ENCODE results near the gene MYO5B.

DNA sequence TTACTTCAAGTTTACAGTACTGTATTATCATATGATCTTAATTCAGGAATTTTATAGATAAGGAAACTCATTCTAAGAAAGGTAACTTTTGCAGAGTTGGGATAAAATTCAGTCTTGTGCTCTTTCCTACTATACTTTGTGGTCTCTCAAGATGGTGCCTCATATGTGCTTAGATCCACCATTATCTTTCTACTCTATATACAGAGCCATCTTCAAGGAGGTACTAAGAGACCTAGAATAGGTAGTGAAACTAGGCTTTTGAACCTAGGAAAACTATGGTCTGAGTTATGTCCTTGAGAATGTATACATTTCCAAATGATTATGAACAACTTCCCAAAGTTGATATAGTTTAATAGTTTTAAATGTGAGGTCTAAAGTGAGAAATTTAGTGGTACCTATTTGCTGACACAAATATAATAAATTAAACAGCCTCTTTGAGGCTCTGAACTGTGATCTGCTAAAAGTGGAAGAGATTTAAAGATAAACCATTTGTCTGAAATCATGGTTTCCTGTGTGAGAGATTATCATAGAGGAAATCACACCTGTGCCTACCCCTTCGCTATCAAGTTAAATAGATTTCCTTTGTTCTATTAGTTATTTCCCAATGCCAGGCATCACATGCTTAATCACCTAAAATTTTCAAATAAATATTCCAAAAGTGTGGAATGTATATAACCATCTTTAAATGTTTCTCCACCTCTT is 408.8 kb downstream of the MYO5B start:
- TF ChIP-seq, protein P1, sequence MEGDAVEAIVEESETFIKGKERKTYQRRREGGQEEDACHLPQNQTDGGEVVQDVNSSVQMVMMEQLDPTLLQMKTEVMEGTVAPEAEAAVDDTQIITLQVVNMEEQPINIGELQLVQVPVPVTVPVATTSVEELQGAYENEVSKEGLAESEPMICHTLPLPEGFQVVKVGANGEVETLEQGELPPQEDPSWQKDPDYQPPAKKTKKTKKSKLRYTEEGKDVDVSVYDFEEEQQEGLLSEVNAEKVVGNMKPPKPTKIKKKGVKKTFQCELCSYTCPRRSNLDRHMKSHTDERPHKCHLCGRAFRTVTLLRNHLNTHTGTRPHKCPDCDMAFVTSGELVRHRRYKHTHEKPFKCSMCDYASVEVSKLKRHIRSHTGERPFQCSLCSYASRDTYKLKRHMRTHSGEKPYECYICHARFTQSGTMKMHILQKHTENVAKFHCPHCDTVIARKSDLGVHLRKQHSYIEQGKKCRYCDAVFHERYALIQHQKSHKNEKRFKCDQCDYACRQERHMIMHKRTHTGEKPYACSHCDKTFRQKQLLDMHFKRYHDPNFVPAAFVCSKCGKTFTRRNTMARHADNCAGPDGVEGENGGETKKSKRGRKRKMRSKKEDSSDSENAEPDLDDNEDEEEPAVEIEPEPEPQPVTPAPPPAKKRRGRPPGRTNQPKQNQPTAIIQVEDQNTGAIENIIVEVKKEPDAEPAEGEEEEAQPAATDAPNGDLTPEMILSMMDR (IDR thresholded peaks at IDR 0.05): no peak
- no peak for TF ChIP-seq POLR2A (IDR thresholded peaks at IDR 0.05)

Measured in lower leg skin (tissue), 3 donors.